GM18868 (cell line): ENCODE data around the gene IHH.
A peak's percentile ranks its signal among the peaks of the same experiment; 100 is the strongest.

Experiments
- ATAC-seq: cut with Tn5 transposase; IDR thresholded peaks from one replicate; pipeline ENCODE4 v1.9.1; 2021; ENCODE audit warnings: mild to moderate bottlenecking, moderate library complexity; ENCODE audit not compliant: unreplicated experiment

Gene IHH

GRCh38 chr2:219041252-219041651 lies 19.5 kb downstream of the IHH start, which contains the start of gene CFAP65:
TSS of gene CFAP65 (minus strand) at chr2:219041516. CDS start at chr2:219039048, 2,468 bp downstream.
- ATAC-seq = no peak

GRCh38 chr2:219038600-219038999 lies 22.1 kb downstream of the IHH start:
- no peak for ATAC-seq

GRCh38 chr2:219037783-219038499 lies 22.8 kb downstream of the IHH start:
- no peak for ATAC-seq

GRCh38 chr2:219035942-219036341 lies 24.8 kb downstream of the IHH start:
- no peak for ATAC-seq

GRCh38 chr2:219034823-219035222 lies 25.9 kb downstream of the IHH start:
- ATAC-seq = no peak

GRCh38 chr2:219032051-219032745 lies 28.5 kb downstream of the IHH start:
- no peak for ATAC-seq

- ATAC-seq = no peak
Measured at GRCh38 chr2:219031005-219031738, 29.5 kb downstream of the IHH start.

- ATAC-seq = no peak
Measured at GRCh38 chr2:219030177-219030940, 30.4 kb downstream of the IHH start.

GRCh38 chr2:219029829-219030165 lies 30.9 kb downstream of the IHH start:
- ATAC-seq = peak; percentile 86

- ATAC-seq = peak; percentile 18
Measured at GRCh38 chr2:219028996-219029828, 31.5 kb downstream of the IHH start.

- ATAC-seq = no peak
Measured at GRCh38 chr2:219028141-219028540, 32.6 kb downstream of the IHH start.

GRCh38 chr2:219027511-219028055 lies 33.1 kb downstream of the IHH start:
- no peak for ATAC-seq

- no peak for ATAC-seq
Measured at GRCh38 chr2:219026946-219027345, 33.8 kb downstream of the IHH start.

- no peak for ATAC-seq
Measured at GRCh38 chr2:219025637-219026585, 34.8 kb downstream of the IHH start.

GRCh38 chr2:219024059-219024458 lies 36.7 kb downstream of the IHH start:
- no peak for ATAC-seq

- no peak for ATAC-seq
Measured at GRCh38 chr2:219023045-219023605, 37.6 kb downstream of the IHH start.

GRCh38 chr2:219022616-219023015 lies 38.1 kb downstream of the IHH start:
- no peak for ATAC-seq

- ATAC-seq = no peak
Measured at GRCh38 chr2:219022041-219022440, 38.7 kb downstream of the IHH start.
